ENCODE results near the gene GPR183.

Gene GPR183, protein sequence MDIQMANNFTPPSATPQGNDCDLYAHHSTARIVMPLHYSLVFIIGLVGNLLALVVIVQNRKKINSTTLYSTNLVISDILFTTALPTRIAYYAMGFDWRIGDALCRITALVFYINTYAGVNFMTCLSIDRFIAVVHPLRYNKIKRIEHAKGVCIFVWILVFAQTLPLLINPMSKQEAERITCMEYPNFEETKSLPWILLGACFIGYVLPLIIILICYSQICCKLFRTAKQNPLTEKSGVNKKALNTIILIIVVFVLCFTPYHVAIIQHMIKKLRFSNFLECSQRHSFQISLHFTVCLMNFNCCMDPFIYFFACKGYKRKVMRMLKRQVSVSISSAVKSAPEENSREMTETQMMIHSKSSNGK

DNA sequence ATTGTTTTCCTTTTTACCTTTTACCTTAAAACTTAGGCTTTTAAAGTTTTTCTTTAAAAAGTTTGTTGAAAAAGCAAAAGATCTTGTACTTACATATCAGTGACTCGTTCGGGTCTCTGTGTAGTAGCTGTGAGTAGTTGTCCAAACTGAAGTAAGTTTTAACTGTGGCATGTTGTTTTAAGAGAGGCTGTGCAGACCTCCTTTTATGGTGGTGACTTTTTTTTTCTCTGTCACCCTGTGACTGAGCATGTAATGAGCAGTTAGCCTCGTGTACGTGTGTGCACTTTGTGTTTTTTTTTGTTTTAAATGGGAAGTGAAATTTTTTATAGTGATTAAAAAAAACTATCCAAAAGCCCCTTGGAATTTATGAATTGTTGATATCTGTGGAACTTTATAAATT, at the start of gene GPR183:
TSS of gene GPR183 (minus strand) at position 153 of the 400 bp plus-strand sequence. CDS start 11,254 bp downstream, outside the sequence.
- H3K4me3 ChIP-seq (ENCODE audit: low read depth, low read length), result no peak within 1 kb of the TSS

DNA sequence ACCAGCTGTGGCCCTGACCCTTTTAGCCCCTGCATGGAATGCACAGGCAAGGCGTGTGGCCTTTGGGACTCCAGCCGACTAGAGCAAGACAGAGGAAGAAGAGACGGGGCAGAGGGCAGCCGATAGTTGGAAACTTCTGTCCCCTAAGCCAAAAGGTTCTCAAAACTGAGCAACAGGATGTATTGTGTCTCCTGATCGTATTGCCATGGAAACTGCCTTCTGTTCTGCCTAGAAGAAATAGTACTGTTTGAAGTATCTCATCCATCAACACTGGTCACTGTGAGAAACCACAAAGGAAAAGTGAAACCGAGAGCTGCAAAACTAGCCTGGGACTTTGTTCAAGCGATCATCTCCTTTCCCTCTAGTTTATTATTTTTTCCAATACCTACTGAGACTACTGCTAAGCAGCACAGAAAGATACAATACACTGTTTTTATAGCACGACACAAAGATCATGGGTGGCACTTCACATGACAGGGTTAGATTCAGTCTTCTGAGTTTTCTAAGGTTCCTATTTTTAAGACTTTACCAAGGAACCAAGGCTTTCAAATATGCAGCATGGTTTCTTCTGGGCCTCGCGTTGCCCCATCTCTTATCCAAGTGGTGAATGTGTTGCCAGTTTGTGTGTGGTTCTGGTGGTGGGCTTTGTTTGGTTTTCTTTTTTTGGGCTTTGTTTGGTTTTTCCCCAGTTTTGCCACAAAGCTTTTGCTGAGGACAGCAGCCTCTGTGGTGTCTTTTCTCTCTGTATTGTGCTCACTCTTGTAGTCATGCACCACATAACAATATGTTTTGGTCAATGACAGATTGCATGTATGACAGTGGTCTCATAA, 49.3 kb upstream of the GPR183 start:
- H3K4me3 ChIP-seq (ENCODE audit: low read depth, low read length), result no peak overlapping the region

DNA sequence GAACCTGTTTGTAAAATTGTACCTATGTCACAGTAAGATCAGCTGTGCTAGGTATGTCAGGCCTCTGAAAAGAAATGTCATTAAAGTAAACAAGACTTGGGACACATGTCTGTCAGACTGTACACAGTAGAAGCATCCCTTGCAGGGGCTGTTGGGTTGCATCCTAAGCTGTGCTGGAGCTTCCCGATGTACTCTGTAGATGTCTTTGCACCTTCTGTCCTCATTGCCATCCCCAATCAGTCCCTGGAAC, 48.7 kb upstream of the GPR183 start:
- no peak overlapping the region for H3K4me3 ChIP-seq (ENCODE audit: low read depth, low read length)

DNA sequence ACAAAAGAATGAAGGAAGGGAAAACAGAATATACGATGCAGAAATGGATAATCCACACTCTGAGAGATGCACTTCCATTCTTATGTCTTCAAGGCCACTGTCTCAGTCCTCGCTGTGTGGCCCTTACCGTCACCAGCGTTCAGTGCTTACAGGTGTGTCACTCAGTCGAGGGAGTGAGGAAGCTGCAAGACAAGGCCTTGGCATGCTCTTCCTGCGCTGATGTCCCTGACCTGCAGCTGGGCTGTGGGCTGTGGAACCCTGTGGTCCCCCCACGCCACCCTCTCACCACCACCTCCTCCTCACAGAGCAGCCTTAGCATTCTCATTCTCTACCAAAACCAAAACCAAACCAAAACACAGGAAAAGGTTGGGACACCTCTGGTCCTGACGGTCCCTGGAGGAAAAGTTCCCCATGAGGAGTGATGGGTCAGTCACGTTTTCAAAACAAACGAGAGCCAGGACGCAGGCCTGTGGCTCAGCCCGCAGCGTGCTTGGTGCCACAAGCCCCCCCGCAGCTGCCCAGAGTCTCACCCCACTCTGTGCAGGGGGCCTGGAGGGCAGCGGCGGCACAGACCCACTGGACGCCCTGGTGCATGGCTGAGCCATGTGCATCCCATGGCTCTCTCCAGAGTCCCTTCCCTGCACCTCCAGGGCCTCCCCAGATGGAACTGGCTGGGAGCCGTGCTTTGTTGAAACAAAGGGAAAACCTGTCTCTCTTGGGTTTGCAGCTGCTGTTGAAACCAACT, 48.2 kb upstream of the GPR183 start:
- H3K4me3 ChIP-seq (ENCODE audit: low read depth, low read length), result no peak overlapping the region

DNA sequence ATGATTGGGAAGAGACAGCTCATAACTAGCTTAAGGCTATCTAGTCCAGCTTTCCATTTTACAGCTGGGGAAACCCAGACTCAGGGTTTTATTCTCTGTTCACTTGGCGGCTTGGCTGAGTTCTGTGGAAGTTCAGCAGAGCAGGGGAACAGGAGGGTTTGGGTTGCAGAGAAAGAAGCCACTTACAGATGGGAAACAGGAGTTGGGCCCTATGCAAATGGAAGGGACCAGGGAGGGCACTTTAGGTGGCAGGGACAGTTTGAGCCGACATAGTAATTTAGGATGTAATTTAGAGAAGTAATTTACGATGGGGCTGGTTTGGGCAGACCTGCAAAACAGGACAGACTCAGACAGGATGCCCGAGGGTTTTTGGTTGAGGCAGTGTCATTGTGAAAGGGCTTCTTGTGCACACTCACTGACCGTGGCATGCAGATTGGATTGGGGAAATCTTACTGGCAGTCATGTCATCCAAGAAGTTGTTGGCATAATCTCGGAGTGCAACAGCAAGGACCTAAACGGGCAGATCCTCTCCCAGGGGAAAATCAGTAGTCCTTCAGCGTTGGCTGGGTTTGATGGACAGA, 47.3 kb upstream of the GPR183 start:
- H3K4me3 ChIP-seq (ENCODE audit: low read depth, low read length), result no peak overlapping the region

DNA sequence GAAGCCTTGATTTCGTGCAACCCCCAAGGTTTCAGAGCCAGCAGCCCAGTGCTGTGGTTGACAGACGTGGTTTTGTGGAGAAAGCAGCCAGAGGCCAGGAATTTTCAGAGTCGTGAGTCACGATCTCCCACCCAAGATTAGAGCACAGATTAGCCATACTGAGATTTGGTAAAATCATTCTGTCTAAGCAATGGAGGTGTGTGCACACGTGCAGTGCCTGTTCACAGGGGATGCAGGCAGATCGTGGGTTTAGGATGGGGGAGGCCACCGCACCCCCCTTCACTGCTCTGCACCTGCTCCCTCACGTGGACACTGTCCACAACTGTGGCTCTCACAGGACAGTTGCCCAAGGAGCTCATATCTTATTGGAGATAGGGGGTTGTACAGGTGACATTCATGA, 46.6 kb upstream of the GPR183 start:
- no peak overlapping the region for H3K4me3 ChIP-seq (ENCODE audit: low read depth, low read length)

DNA sequence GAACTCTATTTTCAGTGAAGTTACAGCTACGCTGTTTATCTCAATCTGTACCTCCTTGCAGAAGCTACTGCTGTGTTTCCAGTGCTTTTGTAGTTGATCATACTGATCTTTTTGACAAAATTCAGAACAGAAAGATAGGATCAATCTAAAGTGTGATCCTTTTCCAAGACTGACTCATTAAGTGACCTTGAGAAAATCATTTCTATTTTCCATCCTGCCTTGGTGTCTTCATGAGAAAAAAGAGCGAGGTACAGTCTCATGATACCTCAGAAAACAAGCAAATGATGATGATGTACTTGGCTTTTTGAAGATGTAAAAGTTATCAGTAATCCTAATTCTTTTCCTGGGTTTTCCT, 46.0 kb upstream of the GPR183 start:
- no peak overlapping the region for H3K4me3 ChIP-seq (ENCODE audit: low read depth, low read length)

DNA sequence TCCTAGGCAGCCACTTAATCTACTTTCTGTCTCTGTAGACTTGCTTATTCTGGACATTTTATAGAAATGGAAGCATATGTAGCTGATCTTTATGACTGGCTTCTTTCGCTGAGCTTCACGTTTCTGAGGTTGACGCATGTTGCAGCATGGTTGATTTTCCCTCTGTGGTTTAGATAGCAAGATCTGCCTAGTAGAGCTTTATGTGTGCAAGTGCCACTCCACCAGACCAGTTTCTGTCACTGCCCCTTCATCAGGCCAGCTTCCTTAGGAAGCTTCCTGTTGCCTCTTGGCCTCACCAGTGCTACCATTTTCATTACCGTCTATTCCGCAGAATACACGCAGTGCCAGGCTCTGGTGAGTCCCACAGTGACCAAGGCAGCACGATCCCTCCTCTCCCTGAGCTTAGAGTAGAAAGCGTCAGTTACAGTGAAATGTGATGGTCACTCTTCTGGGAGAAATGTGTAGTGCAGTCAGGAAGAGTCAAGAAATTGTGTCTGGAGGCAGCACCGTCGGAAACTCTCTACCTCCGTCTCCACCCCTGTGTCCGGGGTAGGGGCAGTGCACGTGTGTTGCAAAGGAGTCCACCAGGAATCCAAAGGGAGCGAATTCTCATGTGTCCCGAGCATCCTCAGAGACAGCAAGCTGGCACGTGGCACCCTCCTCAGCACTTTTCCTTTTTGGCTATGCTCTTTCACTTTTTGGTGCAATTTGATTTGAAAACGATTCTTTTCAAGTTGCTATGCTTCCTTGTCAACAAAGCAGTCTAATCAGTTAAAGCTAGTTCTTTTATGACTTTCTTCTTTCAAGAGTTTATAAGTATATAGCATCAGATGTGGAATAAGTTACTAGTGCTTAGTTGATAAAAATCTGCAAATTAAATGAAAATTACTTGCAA, 45.4 kb upstream of the GPR183 start:
- no peak overlapping the region for H3K4me3 ChIP-seq (ENCODE audit: low read depth, low read length)

DNA sequence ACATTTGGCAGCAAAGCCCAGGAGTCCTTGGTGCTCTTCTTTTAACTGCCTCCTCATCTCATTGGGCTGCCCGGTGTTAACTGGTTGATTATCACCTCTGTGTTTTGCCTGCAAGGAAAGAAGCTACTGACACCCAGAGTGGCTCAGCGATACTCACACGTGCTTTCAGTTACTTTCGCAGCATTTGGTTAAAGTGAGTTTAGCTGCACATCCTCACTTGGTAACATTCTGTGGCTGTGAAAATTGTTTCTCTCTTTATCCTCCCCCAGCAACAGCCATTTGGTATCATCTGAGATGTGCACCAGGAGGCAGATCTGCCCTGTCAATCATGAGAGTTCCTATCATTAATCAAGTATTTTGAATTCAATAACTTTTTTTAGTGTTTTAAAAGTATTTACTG, 44.6 kb upstream of the GPR183 start:
- H3K4me3 ChIP-seq (ENCODE audit: low read depth, low read length), result no peak overlapping the region

DNA sequence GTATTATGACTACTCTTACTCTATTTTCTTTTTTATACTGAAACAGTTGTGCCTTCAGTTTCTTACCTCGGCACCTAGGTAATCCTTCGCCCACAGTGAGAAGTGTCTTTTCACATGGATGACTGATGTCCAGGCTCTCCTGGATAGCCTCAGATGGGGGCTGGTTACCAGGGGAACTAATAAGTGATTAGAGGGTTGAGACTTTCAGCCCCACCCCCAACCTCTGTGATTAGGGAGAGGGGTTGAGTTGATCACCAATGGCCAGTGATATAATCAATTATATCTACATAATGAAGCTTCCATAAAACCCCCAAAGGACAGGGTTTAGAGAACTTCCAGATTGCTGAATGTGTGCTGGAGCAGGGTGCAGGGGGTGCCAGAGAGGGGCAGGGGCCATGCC, 43.0 kb upstream of the GPR183 start:
- no peak overlapping the region for H3K4me3 ChIP-seq (ENCODE audit: low read depth, low read length)

DNA sequence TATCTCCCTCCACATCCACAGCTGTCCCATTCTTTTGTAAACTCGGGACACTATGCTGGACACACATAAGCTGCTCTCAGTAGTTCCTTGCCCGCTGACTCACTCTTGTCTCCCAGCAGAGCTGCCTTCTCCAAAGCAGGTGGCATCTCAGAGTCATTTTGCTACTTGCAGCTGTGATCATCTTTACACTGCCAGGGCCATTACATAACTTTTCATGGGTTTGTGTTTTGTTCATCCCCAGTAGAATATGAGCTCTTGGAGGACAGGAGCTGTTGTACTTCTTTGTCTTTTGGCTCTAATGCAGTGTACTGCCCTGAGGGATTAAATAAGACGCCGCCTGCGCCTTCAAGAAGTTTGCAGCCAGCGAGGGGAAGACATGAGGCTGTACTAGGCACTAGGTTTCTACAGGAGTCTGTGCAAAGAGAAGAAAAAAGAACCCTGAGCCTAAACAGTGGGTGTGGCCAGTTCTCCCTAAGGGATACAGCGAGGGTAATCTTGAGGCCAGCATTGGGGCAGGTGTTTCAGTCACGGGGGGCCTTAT, 40.8 kb upstream of the GPR183 start:
- H3K4me3 ChIP-seq (ENCODE audit: low read depth, low read length), result no peak overlapping the region

DNA sequence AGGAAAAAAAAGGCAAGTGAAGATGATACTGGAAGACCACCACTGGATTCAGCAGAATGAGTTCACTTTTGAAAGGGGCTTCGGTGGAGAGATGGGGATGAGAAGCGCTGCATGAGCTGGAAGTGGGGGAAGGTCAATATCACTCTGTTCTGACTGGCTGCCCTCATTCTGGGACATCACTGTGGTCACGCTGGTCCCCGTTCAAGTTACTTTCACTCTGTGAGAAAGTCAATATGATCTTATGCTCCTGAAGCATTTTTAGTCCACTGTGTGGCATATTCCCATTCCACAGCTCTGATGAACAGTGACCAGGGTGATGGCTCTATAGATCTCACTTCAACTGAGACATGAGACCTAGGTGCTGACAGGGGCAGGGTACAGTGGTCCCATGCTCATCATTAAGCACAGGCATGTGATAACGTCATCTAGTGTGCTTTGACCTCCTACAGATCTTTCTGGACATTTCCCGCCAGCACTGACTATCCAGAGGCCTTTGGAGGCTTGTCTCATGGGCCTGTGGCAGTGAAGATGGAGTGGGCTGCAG, 40.2 kb upstream of the GPR183 start:
- H3K4me3 ChIP-seq (ENCODE audit: low read depth, low read length), result no peak overlapping the region

DNA sequence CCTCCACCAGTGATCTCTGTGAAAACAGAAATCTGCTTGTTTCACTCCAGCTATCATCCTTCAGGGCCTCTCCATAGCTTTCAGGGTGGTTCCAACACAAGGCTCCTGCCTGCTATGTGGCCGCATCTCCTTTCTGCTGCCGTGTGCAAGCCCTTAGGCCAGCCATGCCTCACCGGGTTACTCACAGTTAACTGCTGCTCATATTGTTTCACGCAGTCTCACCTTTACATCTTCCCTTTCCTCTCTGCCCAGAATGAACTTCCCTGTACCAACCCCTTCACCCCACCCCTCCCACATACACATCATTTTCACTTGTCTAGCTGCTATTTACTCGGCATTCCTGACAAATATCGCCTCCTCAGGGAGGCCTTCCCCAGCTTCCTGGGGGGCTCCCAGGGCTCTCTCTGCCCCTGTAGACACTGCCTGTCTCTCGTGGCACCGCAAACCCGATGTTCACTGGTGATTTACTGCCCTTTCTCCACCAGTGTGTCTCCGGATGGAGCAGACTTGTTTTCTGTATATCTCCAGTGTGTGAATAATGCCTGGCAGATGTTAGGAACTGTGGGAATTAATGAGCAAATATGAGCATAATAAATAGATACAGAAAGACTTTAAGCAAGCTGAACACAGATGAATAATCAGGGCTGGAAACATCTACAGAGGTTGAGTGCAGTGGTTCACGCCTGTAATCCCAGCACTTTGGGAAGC, 39.3 kb upstream of the GPR183 start:
- no peak overlapping the region for H3K4me3 ChIP-seq (ENCODE audit: low read depth, low read length)

DNA sequence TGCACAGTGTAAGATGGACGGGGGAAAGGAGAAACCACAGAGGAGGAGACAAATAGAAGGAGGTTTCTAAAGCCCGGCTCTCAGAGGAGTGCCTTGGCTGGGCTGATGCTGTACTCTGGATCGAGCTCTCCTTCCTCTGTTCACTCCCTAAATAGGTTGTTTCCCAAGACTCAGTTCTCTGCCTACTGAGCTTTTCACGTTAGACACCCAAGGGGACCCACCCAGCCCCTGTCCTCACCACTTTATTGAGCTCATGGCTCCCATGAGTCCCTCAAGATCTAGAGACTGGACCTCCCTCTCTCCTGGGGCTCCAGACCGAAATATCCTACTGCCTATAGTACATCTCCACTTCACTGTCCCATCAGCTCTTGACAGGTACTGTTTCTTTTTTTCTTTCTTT, 38.1 kb upstream of the GPR183 start:
- no peak overlapping the region for H3K4me3 ChIP-seq (ENCODE audit: low read depth, low read length)

DNA sequence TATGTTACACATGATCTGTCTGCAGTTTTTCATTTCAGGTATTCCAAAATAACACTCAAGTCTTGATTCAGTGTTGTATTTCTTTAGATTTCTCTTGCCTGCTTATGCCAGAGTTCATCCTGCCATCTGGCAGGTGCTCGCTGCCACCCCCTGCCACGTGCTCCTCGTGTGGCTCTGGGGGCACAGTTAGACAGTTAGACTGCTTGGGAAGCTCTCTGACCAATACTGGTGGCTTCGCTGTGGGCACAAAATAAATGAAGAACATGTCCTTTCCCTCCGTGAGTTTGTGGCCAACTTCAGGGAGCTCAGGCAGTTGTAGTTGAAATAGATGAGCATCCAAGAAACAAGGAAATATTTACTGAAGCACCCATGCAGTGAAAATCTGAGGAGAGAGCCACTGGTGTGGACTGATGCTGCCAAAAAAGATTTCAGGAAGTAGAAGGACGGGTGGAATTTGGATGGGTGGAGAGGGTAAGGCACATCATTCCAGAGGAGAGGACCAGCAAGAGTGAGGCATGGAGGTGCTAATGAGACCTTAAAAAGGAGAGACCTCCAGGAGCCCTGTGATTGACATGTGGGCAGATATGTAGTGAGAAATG, 37.5 kb upstream of the GPR183 start:
- no peak overlapping the region for H3K4me3 ChIP-seq (ENCODE audit: low read depth, low read length)

DNA sequence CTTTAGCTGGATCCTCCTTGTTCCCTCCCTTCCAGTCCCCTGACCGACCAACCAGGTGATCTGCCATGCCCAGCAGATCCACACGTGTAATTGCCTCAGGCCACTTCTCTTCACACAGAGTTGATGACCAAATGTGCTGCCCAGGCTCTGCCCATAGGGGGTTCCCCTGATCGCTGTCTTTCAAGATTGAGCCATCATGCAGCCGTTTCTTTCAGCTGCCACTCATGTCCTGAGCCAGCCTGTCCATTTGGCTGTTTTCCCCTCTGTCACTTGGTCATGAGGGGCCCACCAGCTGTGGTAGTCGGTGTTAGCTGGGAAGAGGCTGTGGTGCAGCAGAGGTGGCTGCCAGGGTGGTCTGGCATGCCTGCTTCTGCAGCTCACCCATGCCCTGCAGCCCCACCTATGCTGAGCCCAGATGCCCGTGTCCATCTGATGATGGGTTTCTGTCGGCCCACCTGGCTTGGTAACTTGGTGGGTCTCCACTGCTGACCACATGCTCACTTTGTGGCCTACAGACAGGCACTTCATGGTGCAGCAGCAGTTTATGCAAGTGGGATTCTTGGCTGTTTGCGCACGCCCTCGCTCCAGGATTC, 35.6 kb upstream of the GPR183 start:
- no peak overlapping the region for H3K4me3 ChIP-seq (ENCODE audit: low read depth, low read length)

DNA sequence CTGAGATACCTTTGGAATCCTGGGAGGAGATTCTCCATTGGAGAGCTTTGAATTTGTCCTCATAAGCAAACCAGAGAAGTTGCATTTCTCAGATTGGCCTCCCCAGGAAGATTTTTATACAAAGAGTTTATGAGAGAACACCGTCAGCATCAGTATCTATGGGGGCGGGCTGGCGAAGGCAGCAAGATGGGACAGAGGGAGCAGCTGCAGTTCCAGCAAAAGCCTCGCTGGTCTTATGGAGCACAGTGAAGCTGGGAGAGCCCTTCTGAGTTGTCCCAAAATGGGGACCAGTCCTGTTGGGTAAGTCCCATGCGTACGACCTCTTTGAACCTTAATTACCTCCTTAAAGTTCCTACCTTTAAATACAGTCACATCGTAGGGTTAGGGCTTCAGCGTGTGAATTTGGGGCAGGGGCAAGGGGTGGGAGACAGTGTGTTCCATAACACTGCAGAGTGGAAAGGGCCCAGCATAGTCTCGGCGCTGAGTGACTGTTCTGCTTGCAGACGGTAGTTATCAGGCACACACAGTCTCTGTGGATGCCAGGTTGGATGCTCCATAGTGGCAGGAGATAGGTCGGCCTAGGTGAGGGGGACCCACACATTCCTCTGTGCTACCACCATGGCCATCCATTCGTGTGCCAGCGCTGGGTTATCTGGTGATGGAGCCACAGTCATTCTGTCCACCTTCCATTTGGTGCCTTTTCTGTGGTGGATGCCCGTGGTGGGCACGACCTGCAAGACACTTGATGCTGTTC, 34.9 kb upstream of the GPR183 start:
- H3K4me3 ChIP-seq (ENCODE audit: low read depth, low read length), result no peak overlapping the region

DNA sequence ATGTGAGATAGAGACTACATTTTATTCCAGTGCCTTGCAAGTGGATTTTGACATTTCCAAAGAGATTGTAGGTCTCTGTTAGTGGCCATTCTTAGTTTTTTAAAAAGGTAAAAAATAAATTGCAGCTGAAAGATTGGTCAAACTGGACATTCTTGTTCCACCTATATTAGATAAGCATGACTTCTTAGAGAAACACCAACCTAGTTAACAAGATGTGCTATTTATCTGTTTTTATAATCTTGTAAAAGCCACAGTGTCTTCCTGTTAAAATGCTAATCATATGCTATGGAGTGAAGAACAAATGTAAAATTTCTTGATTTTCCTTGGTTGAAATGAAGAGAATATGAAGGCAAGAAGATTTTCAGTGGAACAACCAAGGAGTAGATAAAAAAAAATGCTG, 33.4 kb upstream of the GPR183 start:
- no peak overlapping the region for H3K4me3 ChIP-seq (ENCODE audit: low read depth, low read length)

Data from iPS-11a (cell line).